Hindlimb muscle (tissue), 1 donor: ENCODE data around the gene AIPL1. TPM values are rescaled to one million over a fixed set of nuclear protein-coding genes. Genes with fewer than 3 reads are reported as not detected.

Source experiments
- DNase-seq: peaks from one replicate; pipeline ENCODE4 v3.0.0-alpha.2; 2013
- polyA plus RNA-seq: library from polyadenylated mRNA; unstranded; fragments of 120-200 nt; gene quantifications from one replicate; pipeline ENCODE4 v1.2.1, GENCODE V29; 2013; ENCODE audit not compliant: insufficient read length

AIPL1 gene
- polyA plus RNA-seq, 1 donor = not detected

DNA sequence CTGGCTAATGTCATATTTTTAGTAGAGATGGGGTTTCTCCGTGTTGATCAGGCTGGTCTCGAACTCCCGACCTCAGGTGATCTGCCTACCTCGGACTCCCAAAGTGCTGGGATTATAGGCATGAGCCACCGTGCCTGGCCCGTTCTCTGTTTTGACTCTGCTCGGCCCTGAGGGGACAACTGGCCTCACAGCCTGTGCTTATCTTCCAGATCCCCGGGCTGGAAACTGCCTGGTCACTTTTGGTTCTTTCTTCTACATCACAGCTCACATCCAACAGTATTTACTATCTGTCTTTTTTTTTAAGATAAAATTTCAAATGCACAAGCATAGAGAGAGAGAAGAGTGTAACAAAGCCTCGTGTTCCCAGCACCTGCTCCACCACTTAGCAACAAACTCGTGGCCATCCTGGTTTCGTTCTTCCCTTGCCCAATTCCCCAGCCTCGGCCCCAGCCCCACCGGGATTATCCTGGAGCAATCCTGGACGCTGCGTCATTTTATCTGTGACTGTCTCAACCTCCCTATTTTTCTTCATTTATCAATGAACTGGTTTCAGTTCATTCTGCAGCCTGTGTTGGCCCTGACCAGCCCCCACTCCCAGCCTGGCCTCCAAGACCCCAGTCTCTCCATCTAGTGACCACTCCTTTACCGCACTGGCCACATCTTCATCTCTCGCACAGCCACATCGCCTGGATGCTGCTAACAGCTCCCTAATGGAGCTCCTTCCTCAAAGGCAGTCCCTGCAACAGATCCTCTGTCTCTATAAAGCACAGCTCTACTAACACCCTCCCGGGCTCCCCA, 30.5 kb upstream of the AIPL1 start:
- DNase-seq = no peak

DNA sequence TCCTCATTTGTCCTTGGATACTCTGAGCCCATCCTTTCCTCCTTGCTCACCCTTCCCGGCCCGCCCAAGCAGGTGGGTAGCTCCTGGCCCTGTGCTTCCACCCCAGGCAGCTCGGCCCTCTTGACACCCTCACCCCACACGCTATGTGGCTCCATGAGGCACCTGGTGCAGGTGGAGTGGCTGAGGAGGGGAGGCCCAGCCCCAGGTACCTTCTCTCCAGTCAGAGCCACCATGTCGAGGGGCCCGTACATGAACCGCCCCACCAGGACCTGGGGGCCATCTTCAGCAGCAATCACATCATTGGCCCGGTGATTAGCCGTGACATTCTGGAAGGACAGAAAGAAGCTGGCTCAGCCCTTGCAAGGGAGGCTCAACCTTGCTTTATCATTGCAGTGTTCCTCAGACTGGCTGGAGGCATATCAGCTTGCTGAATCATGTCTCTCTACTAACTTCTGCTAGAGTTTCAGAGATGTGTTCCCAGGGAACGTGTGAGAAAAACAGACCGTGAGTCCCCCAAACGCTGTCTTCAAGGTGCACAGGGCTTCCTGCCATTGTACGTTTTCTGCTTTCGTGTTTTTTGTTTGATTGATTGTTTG, 29.6 kb upstream of the AIPL1 start:
- no peak for DNase-seq

DNA sequence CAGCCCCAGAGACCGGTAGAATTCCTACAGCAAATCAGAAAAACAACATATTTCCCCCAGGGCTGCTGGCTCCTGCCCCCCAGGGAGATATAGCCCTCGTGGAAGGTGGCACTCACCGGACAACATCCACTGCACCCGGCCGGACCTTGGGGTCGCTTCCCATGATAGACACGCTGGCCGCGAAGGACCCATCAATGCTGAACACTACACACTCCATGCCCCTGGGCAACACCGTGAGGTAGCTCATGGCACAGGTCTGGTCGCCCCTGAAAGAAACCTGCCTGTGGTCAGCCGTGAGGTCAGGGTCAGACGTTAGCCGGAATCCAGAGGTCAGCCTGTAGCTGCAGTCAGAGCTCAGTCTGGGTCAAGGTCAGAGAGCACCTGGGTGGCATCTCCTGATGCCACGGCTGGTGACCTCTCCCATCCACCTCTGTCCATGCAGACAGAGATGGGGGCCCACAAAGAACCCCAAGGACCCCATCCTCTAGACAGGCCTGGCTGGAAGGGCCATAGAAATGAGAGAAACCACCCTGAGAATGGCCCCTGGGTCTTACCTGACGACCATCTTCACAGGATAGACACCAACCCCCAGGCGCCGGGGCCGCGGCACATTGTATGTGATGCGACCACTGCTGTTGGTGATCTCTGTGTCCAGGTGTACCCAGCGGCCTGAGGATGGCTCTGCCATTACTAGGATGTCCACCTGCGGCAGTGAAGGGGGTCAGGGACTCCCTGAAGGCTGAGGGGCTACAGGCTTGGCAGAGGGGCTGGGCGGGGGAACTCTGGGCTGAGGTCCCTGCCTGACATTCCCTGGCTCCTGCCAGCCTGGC, 28.9 kb upstream of the AIPL1 start:
- DNase-seq = no peak

DNA sequence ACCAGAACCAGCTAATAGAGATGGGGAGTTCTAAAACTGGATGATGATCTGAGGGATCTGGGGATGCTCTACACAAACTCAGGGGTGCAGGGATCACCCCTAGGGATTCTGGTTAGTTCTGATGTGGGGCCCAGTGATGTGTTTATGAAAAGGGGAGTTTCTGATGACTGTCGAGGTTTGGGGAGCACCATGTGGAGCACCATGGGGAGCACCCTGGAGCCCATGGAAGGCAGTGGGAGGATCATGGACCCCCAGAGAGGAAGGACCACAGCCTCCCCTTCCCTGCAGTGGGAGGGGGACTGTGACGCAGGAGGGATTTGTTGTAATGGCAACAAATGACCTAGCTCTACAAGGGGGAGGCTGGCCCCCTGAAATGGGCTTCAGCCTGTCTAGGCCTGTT, 27.8 kb upstream of the AIPL1 start:
- DNase-seq = no peak

DNA sequence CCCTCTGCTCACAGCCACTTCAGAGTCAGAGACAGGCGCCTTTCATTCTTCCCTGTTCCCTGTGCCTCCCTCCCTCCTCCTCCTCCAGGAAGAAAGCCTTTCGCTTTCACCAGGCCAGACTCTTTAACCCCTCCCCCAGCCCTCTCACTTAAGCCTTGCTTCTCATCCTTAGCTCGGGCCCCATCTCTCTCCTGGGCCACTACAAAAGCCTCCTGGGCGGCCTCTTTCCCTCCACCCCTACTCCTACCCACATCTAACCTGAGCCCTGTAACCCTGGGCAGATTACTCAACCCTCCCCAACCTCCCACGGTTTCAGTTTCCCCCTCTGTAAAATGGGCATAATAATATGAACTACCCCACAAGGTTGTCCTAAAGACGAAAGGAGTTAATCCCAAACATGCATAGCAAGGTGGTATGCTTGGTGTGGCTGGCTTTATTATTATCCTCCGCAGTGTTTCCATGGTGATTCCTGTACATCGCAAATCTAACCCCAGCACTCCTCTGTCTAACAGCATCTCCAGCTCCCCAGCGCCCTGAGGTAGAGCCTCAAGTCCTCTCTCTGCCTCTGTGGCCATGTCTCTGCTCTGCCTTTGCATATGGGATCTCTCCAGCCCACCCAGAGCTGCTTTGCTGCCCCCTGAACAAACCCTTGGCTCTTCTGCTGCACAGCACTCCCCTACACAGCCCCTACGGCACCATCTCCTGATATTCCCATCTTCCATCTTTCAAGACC, 27.0 kb upstream of the AIPL1 start:
- DNase-seq = no peak

DNA sequence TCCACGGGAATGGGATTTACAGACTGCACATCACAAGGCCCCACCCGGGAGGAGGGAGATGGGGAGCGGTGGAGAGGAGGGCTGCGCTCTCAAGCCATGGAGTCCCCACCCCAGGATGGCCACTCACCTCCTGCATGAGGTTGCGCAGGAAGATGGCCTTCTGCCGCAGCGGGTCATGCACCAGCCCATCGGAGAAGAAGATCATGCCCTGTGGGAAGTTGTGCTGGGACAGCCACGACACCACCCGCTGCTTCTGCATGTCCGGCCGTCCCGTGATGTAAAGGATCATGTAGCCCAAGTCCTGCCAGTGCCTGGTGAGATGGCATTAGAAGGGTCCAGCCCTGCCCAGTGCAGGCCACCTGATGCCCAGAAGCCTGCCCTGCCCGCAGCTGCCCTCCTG, 26.3 kb upstream of the AIPL1 start:
- no peak for DNase-seq

DNA sequence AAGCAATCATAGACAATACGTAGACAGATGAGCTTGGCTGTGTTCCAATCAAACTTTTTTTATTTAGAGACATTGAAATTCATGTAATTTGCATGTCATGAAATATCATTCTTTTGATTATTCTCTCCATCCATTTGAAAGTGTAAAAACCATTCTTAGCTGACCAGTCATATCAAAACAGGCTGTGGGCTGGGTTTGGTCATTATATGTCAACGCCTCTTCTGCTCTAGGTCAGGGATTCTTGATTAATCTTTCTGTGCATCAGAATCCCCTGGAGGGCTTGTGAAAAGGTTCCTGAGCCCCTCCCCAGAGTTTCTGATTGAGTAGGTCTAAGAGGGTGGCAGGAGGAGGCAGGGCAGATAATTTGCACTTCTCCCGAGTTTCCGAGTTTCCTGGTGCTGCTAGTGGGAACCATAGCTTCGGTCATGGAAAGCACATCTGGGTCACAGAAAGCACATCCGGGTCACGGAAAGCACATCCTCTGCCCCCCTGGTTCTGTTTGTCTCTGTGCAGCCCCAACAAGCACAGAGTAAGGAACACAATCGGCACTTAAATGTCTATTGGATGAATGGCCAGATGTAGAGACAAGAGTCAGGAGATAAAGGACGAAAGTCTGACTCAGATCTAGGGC, 25.7 kb upstream of the AIPL1 start:
- DNase-seq = no peak

DNA sequence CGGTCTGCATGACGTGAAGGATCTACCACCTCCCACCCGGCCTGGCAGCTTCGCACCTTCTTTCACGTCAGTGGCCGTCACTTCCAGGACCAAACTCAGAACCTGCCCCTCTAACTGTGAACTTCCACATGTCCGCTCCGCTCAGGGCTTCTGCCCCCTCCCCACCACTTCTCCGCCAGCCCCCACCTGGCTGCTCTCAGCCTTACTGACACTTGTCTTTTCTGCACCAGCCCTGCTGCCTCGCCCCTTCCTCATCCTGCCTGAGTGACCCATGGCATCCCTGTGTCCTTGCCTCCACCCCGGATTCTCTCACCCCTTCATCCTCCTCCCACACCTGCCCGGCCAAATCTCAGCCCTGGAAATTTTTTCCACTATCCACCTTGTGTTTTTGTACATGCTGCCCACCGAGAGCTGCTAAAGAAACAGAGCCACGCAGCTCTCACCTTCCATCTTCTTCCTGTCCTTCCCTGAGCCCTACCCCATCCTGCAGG, 23.6 kb upstream of the AIPL1 start:
- DNase-seq = no peak

DNA sequence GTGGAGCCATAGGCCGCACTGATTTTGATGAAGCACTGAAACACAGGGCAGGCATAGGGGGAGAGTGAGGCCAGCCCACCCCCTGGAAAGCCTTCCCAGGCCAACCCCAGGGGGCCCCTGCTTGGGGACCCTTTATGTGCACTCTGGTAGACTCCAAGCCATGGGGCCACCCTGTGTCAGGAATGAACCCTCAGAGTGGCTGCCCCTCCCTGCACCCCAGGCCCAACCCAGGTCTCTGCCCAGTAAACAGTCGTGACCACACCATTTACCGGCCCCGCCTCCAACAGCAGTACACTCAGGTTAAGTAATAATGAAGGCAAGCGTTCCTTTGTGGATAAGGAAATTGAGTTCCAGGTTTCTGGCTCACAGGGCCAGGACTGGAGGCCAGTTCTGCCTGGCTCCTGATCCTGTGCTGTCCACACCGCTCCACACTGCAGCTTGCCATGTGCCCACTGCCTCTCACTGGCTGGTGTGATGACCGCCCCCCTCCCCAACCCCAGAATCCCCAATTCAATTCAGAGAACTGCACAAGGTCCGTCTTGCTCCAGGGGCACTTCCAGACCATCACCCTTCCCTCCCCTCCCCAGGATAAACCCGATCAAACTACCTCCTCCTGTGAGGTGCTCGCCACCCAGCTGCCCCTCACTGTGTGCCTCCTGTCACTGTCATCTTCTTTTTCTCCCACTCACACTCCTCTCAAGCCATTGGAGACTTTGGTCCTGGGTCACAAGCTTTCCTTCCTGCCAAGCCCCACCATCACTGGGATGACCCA, 23.0 kb upstream of the AIPL1 start:
- no peak for DNase-seq

DNA sequence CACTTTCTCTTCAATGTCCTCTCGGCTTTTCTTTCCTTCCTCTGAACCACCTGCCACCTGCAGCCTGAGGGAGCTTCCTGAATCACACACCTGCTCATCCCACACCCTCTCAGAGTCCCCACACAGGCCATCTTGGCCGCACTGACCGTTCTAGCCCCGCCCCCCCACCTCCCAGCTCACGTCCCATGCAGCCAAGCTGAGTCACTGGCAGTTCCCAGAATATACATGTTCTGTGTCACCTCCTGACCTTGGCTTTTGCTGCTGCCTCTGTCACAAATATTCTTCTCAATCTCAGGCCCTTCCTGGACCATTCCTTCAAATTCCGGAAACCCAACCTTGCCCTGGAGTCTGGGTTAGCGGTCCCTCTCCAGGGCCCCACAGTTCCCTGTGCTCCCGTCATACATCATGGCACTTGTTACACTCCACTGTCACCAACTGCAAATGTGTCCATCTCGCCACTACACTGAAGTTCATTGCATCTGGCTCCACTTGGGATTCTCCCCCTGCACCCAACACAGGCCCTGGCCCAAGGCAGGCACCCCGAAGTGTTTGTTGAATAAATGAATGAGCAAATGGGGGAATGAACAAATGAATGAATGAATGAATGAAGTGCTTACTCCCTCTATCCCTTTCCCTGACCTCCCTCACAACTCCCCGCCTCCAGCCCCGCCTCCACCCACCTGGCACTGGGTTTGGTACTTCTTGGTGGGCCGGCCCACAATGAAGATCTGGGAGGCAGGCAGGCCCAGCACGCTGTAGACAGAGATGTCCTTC, 22.2 kb upstream of the AIPL1 start:
- no peak for DNase-seq

DNA sequence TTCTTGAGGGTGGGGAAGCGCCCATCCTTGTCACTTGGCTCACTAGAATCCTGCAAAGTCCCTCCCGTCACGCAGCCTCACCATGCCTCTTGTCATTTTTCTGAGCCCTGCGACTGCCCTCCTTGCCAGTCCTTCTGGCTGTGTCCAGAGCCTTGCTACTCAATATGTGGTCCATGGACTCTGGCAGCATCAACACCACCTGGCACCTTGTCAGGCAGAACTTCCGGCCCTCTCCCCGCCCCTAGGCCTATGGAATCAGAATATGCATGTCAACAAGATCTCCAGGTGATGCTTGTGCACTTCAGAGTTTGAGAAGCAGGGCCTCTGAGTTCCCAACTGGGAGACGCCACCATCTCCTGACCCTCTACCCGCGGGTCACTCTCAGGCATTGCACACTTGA, 21.4 kb upstream of the AIPL1 start:
- no peak for DNase-seq

DNA sequence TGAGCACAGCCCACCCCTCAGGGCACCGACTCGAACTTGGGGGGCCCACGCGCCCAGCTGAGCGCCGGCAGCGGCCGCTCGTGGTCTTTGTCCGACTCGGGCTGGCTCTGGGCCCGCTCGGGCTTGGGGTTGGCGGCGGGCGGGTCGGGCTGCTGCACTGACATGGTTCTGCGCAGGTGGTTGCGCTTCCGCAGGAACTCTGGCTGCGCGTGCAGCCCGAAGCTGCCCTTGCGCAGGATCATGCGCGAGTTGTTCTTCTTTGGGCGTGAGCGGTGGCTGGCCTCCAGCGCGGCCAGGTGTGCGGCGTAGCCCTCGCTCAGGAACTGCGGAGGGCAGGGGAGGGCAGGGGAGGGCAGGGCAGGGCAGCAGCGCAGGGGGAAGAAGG, 20.4 kb upstream of the AIPL1 start:
- peak; percentile 27 for DNase-seq

DNA sequence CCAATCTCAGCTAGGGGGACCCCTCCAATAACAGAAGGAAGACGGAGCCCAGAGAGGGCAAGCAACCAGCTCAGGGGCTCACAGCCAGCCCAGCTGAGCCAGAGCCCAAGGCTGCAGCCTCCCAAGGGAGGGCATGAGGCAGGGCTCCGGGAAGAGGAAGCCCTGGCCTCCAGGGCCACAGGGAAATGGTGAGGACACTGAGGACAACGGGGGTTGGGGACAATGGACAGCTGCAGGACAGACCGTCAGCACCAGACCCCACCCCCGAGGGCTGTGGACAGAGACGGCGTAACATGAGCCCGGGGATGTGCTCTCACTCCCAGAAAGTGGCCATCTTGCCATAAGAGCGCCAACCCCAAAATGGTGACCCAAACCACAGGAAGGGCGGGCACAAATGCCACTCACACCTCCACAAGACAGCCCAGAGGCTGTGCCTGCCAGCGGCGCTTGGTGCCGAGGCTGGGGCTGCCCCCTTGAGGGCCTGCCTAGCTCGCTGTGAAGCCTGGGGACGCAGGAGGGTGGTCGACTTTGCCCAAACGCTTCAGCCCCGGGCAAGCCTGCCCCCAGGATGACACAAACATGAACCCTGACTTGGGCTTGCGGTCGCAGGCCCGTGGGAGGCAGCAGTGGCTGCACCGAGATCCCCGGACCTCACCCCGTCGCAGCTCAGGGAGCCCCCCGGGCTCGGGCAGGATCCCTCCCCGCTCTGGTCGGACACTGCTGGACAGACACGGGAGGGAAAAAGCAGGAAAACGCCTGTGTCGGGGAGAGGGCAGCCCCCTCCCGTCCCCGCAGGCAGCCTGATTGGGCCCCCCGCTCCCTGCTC, 19.8 kb upstream of the AIPL1 start:
- DNase-seq = no peak

DNA sequence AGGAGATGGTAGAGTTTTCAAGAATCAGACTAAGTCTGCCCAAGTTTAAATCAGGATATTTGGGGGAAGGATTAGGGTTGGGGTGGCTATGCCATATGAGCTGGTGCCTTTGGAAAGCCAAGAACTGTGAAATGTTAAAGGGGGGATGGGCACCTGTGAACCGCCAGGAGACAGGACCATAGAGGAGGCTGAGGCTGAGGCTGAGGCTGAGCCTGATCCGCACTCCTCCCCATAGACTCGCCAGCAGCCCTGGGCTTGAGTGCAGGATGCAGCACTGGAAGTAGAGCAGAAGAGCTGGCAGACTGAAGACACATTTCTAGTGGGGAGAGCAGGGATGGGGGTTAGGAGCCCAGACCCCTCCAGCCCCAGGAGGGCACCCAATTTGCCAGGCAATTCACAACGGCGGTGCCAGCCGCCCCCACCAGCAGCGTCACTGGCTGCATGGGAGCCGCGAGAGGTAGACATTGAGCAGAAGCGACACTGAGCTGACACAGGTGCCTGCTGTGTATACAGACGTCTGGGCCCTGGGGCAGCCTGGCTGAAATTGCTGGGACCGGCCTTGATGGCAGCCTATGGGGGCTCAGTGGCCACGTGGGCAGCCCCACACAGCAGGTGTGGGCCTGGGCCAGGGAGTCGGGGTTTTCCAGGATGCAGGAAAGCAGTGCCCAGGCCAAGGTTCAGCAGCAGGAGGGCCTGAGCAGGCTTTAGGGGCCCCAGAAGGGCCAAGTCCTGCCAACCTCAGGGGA, 18.5 kb upstream of the AIPL1 start:
- DNase-seq = no peak

DNA sequence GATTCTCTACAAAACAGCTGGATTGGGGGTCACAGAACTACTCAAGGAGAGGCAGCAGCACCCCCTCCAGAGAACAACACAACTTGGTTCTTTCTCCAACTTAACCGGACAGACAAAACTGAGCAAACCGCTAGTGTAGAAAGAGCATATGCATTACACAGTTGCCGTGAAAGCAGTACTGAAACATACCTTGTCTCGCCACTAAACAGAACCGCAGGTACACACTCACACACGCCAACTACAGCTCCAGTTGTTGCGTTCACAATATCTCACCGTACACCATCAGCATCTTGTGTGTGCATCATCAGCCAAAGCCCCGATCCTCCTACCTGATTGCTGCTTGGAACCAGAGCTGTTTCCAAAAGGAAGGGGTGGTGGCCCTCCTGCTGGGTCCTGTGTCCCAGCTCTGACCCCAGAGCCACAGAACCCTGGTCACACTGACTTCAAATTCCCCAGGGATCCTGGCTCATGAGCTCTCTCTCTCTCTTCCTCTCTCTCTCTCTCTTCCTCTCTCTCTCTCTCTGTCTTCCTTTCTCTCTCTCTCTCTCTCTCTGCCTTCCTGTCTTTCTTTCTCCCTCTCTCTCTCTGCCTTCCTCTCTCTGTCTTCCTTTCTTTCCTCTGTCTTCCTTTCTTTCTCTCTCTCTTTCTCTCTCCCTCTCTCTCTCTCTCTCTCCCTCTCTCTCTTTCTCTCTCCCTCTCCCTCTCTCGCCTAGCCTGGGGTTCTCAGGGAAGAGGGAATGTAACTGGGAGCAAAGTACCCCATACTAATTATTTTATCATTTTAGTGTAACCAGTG, 17.7 kb upstream of the AIPL1 start:
- DNase-seq = no peak

DNA sequence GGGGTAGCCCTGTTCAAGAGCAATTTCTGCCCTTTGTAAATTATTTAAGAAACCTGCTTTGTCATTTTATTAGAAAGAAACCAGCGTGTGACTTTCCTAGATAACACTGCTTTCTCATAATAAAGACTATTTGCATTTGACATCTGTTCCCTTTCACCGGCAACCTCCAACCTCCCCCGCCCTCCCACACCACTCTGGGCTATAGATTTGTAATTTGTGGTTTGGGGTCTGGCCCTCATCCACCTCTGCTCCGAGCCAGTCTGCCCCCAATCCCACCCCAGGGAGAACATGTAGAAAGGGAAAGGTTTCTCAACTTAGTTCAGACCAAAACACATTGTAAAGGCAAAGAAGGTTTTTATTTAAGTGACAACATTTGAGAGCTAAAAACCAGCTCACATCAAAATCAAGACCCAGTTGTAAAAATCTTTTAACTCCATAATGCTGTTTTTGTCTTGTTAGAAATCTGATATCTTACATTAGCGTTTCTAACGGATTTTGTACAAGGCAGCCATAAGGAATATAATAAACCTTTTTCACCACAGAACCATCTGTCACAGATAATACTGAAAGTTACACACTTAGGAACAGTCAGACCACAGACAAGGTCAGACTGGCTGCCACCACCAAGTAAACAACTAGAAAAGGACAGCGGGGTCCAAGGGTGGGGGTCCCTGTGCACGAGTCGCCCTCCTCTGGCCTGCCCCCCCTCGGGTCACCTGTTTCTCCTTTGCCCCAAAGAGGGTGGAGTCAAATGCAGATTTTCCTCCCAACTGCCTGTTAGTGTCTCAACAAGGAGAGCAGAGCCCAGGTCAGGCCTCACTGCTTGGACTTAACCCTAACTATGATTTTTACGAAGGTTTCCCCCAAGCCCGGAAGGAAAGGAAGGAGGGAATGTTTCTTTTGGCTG, 16.3 kb upstream of the AIPL1 start:
- no peak for DNase-seq

DNA sequence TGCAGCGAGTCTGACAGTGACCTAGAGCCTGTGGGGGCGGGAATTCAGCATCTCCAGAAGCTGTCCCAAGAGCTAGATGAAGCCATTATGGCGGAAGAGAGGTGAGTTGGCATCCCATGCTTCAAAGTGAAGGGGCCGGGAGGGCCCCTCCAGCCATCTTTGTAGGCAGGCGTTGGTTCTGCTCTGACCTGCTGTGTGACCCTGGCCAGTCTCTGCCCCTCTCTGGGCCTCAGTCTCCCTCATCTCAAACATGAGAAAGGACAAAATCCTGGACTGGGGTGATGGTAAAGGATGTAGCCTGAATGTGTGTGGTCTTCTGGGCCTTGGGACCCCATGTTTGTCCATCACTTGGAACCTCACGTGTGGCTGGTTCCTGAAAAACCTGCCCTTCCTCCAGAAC, 14.4 kb upstream of the AIPL1 start:
- no peak for DNase-seq
